HCT116 (cell line): ENCODE measurements around the gene OXT. TPM values are rescaled to one million over a fixed set of nuclear protein-coding genes. Genes with fewer than 3 reads are reported as not detected.

Experiments used
- ATAC-seq: fragments of 200-7000 bp; cut with Tn5 transposase; 2 replicates; pipeline ENCODE4 v1.9.1; 2020; ENCODE audit warnings: mild to moderate bottlenecking, moderate library complexity
- BruUV-seq: library from RNA; stranded (reverse); fragments of 400-500 nt; replicated peaks from 2 replicates; lab custom pipeline; 2021; lab: Mats Ljungman, UMichigan
- CTCF ChIA-PET: fragments of 300-600 bp; sonication (Branson Sonifier 250); formaldehyde crosslinking; loops from one replicate; lab custom pipeline; 2021; ENCODE audit warnings: antibody characterized with exemption; lab: Charles Lee
- POLR2A ChIA-PET: fragments of 300-600, 350-600 bp; sonication (Branson Sonifier 250); formaldehyde crosslinking; loops from one replicate; lab custom pipeline; 2021; ENCODE audit warnings: antibody characterized with exemption; lab: Charles Lee
- RAD21 ChIA-PET, 2 experiments: fragments of 300-600 bp; sonication (Branson Sonifier 250); formaldehyde crosslinking; loops; one replicate each; lab custom pipeline; 2023; ENCODE audit warnings: low total read pairs in 2 of 2; ENCODE audit not compliant: uncharacterized antibody in 2 of 2, unreplicated experiment in 2 of 2, low non-redundant PET in 1 of 2; lab: Charles Lee
- DNase-seq: peaks from one replicate; pipeline ENCODE4 v3.0.0-alpha.2; 2010; ENCODE audit warnings: low read depth, low spot score
- H2AFZ ChIP-seq: fragments of 200-600 bp; shearing (Covaris generic), sonication (generic); 2 replicates; pipeline ENCODE4 v1.6.1; 2017; ENCODE audit warnings: low read depth, mixed run types, mixed read lengths, antibody characterized with exemption, low read length; ENCODE audit not compliant: poor library complexity, severe bottlenecking
- H3K27ac ChIP-seq: 2 replicates; pipeline ENCODE4 v1.5.1; 2012; ENCODE audit warnings: low read depth, low read length
- H3K27me3 ChIP-seq: fragments of 200-600 bp; sonication (generic); 2 replicates; pipeline ENCODE4 v1.6.1; 2016; ENCODE audit warnings: mixed run types, low read length, mixed read lengths; ENCODE audit not compliant: insufficient read depth
- H3K36me3 ChIP-seq, 2 experiments: fragments of 200-500 bp in 1 of 2; fragments of 200-600 bp in 1 of 2; sonication (Bioruptor generic) in 1 of 2; sonication (generic) in 1 of 2; 2 replicates each; pipeline versions ENCODE4 v1.5.1 to v1.6.1; 2014 to 2016; ENCODE audit warnings: low read length in 2 of 2, inconsistent platforms in 1 of 2, mixed read lengths in 1 of 2, mixed run types in 1 of 2; ENCODE audit not compliant: insufficient read depth in 2 of 2, control insufficient read depth in 1 of 2
- H3K4me1 ChIP-seq, 2 experiments: fragments of 200-600 bp in 1 of 2; sonication (generic) in 1 of 2; 2 replicates each; pipeline versions ENCODE4 v1.5.1 to v1.6.1; 2012 to 2017; ENCODE audit warnings: low read length in 2 of 2, inconsistent platforms in 1 of 2, mild to moderate bottlenecking in 1 of 2, mixed read lengths in 1 of 2, mixed run types in 1 of 2, moderate library complexity in 1 of 2; ENCODE audit not compliant: insufficient read depth in 2 of 2, control insufficient read depth in 1 of 2
- H3K4me2 ChIP-seq: fragments of 200-600 bp; sonication (generic); 2 replicates; pipeline ENCODE4 v1.6.1; 2017; ENCODE audit warnings: mixed run types, low read length, mixed read lengths
- H3K4me3 ChIP-seq, 2 experiments: fragments of 200-600 bp in 1 of 2; sonication (generic) in 1 of 2; replicated peaks in 1 of 2; 2 replicates each; pipeline ENCODE4 v1.5.1; 2011 to 2016; ENCODE audit warnings: low read length in 2 of 2, control low read depth in 1 of 2, low read depth in 1 of 2, mild to moderate bottlenecking in 1 of 2, mixed read lengths in 1 of 2, mixed run types in 1 of 2
- H3K79me2 ChIP-seq: fragments of 200-600 bp; sonication (generic); 2 replicates; pipeline ENCODE4 v1.6.1; 2017; ENCODE audit warnings: mild to moderate bottlenecking, mixed run types, low read length, moderate library complexity, mixed read lengths; ENCODE audit not compliant: insufficient read depth
- H3K9ac ChIP-seq: fragments of 200-600 bp; sonication (generic); 2 replicates; pipeline ENCODE4 v1.6.1; 2016; ENCODE audit warnings: low read length, mixed read lengths
- H3K9me2 ChIP-seq: fragments of 200-600 bp; sonication (generic), shearing (Covaris generic); 2 replicates; pipeline ENCODE4 v1.6.1; 2017; ENCODE audit warnings: mixed run types, mild to moderate bottlenecking, moderate library complexity; ENCODE audit not compliant: insufficient read depth
- H3K9me3 ChIP-seq, 2 experiments: fragments of 200-500 bp in 1 of 2; fragments of 200-600 bp in 1 of 2; sonication (Bioruptor generic) in 1 of 2; sonication (generic) in 1 of 2; 2 replicates each; pipeline ENCODE4 v1.6.1; 2014 to 2017; ENCODE audit warnings: low read length in 2 of 2, mixed read lengths in 2 of 2, inconsistent platforms in 1 of 2, low read depth in 1 of 2, mild to moderate bottlenecking in 1 of 2, mixed run types in 1 of 2, moderate library complexity in 1 of 2; ENCODE audit not compliant: control insufficient read depth in 1 of 2, insufficient read depth in 1 of 2
- H4K20me1 ChIP-seq: fragments of 200-600 bp; sonication (generic), shearing (Covaris generic); 2 replicates; pipeline ENCODE4 v1.6.1; 2017; ENCODE audit warnings: mixed run types, mild to moderate bottlenecking, moderate library complexity; ENCODE audit not compliant: insufficient read depth
- CBX3 ChIP-seq: IDR thresholded peaks from 2 replicates; pipeline ENCODE4 v1.6.1; 2012; ENCODE audit warnings: low read depth
- EGR1 ChIP-seq: IDR thresholded peaks from 2 replicates; pipeline ENCODE4 v1.6.1; 2012; ENCODE audit warnings: low read depth
- FOSL1 ChIP-seq: IDR thresholded peaks from 2 replicates; pipeline ENCODE4 v1.6.1; 2012; ENCODE audit warnings: low read depth
- RAD21 ChIP-seq: IDR thresholded peaks from 2 replicates; pipeline ENCODE4 v1.6.1; 2012; ENCODE audit warnings: low read depth, mild to moderate bottlenecking
- SP1 ChIP-seq: IDR thresholded peaks from 2 replicates; pipeline ENCODE4 v1.6.1; 2012; ENCODE audit warnings: low read depth
- SRF ChIP-seq: IDR thresholded peaks from 2 replicates; pipeline ENCODE4 v1.6.1; 2012; ENCODE audit warnings: low read depth
- intact Hi-C: fragments of 100-400 bp; cut with micrococcal nuclease; formaldehyde crosslinking; loops from 2 replicates; pipeline ENCODE4 v1.10.0; 2022
- total RNA-seq: library from RNA; stranded (reverse); gene quantifications from one replicate; pipeline ENCODE4 v1.2.1, GENCODE V29; 2021; ENCODE audit not compliant: unreplicated experiment
- TF ChIP-seq, protein P1 (sequence below): IDR thresholded peaks from 2 replicates; pipeline ENCODE4 v1.6.1; 2012; ENCODE audit warnings: low read depth

Gene OXT
- total RNA-seq, 1 experiment from 2014 or later: not detected

DNA sequence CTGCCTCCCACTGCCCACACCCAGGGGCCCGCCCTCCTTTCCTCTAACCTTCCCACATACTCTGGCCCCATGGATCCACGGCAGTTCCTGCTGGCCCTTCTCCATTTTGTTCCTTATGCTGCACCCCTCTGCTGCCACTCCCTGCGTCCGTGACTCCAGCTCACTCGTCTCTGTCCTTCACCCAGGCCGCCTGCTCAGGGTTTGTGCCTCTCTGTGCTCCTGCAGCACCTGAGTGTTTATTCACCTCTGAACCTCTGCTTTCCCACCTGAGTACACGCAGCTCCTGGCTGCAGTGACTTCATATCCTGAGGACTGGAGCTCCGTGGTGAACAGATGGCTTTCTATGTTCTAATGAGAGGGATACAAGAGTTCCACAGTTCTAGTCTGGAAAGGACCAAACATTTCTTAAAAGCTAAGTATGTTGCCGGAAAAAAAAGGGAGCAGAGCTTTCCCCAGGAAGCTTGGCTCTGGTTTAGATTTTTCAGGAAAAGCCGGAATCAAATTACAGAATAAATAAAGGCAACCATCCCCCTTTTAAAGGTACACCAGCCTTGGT is 29.5 kb upstream of the OXT start:
- Histone ChIP-seq H3K36me3 (peaks cover 3 to 9% of the 10 kb centered on the region in 2 experiments; a peak in 3 of 4 replicates), H3K79me2 (peaks cover 10% of the 10 kb centered on the region), H3K4me2 (no peak overlapping the region), H3K9me3 (no peaks in the 10 kb centered on the region), H3K27ac (no peak overlapping the region; the same call in 1 of the 2 replicates), H3K27me3 (no peaks in the 10 kb centered on the region), H2AFZ (no peak overlapping the region), H3K9ac (no peak overlapping the region), H3K9me2 (no peaks in the 10 kb centered on the region), H3K4me3 (no peak overlapping the region), H3K4me1 (peaks cover 4 to 19% of the 10 kb centered on the region in 2 experiments; a peak in 3 of 4 replicates), H4K20me1 (no peaks in the 10 kb centered on the region)
- TF ChIP-seq SP1: no peak
- TF ChIP-seq CBX3: no peak
- TF ChIP-seq, protein P1, sequence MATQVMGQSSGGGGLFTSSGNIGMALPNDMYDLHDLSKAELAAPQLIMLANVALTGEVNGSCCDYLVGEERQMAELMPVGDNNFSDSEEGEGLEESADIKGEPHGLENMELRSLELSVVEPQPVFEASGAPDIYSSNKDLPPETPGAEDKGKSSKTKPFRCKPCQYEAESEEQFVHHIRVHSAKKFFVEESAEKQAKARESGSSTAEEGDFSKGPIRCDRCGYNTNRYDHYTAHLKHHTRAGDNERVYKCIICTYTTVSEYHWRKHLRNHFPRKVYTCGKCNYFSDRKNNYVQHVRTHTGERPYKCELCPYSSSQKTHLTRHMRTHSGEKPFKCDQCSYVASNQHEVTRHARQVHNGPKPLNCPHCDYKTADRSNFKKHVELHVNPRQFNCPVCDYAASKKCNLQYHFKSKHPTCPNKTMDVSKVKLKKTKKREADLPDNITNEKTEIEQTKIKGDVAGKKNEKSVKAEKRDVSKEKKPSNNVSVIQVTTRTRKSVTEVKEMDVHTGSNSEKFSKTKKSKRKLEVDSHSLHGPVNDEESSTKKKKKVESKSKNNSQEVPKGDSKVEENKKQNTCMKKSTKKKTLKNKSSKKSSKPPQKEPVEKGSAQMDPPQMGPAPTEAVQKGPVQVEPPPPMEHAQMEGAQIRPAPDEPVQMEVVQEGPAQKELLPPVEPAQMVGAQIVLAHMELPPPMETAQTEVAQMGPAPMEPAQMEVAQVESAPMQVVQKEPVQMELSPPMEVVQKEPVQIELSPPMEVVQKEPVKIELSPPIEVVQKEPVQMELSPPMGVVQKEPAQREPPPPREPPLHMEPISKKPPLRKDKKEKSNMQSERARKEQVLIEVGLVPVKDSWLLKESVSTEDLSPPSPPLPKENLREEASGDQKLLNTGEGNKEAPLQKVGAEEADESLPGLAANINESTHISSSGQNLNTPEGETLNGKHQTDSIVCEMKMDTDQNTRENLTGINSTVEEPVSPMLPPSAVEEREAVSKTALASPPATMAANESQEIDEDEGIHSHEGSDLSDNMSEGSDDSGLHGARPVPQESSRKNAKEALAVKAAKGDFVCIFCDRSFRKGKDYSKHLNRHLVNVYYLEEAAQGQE: no peak
- no peak for TF ChIP-seq EGR1
- no peak for TF ChIP-seq SRF
- no peak for TF ChIP-seq RAD21
- no peak for TF ChIP-seq FOSL1
- ChIA-PET CTCF (interaction anchor here (0.9 kb wide), 1 partner anchor 12 kb away, joined by 4 read pairs; no protein-coding TSS in a partner anchor), RAD21 (no interaction called here), POLR2A (no interaction called here)
- DNase-seq: no peak
- BruUV-seq: no TSS peak
- ATAC-seq: no peak
- intact Hi-C loops: no loop called here
